ENCODE results near the gene CUEDC2. TPM values are rescaled to one million over a fixed set of nuclear protein-coding genes. Genes with fewer than 3 reads are reported as not detected.

The CUEDC2 gene
- total and polyA plus RNA-seq, 5 donors: 68.7 to 94.6 (median 73.1) TPM

DNA sequence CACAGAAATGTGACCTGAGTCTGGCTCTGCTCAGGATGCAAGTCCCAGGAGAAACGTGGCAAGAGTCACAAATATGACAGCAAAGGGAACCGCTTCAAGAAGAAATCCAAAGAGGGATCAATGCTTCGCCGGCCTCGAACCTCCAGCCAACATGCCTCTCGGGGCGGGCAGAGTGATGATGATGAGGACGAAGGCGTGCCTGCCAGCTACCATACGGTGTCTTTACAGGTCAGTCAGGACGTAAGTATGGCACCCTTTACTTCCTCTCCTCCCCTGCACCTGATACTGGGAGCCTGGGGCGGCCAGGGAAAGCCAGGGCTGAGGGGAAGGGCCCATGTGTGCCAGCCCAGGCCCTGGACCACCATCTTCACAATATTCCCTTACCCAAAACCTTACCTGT is 55.5 kb downstream of the CUEDC2 start:
- DNase-seq (no peak), ATAC-seq (no peak)
- H3K9me3 ChIP-seq (ENCODE audit: control insufficient read depth, low read length): no peaks in the 10 kb centered on the region
- 92% methylated on average over 12 of the region's 12 CpGs for WGBS
- no peak overlapping the region for H3K4me3 ChIP-seq (ENCODE audit: low read length)
- H3K4me1 ChIP-seq (ENCODE audit: control insufficient read depth, insufficient read depth, low read length): no peaks in the 10 kb centered on the region
- no peaks in the 10 kb centered on the region for H3K27me3 ChIP-seq (ENCODE audit: control insufficient read depth, insufficient read depth)
- no peak overlapping the region for H3K27ac ChIP-seq (ENCODE audit: low read length)
- intact Hi-C loops (cut with DNase I): no loop called here

DNA sequence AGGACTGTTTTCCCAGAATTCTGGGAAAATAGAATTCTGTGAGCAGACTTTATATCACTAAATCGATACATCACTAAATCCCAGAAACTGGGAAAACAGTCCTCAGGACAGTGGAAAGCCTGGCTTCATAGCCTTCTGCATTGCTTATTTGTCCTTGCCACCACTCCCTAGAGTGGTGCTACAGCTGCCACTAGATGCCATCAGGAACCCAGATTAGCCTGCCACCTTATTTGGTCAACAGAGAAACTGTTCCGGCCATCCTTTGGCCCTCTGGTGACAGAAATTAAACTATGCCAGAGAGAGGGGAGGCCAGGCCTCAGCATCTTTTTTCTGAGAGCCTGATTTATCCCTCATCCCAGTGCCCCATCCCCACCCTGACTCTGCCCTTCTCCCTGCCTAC is 56.5 kb downstream of the CUEDC2 start:
- intact Hi-C loops (cut with DNase I): no loop called here
- Histone ChIP-seq H3K9me3 (ENCODE audit: control insufficient read depth, low read length) (no peaks in the 10 kb centered on the region), H3K27me3 (ENCODE audit: control insufficient read depth, insufficient read depth) (no peaks in the 10 kb centered on the region), H3K4me3 (ENCODE audit: low read length) (no peak overlapping the region), H3K27ac (ENCODE audit: low read length) (no peak overlapping the region), H3K4me1 (ENCODE audit: control insufficient read depth, insufficient read depth, low read length) (no peaks in the 10 kb centered on the region)
- DNase-seq (no peak), ATAC-seq (no peak)
- WGBS: 82% methylated on average over 2 of the region's 2 CpGs

DNA sequence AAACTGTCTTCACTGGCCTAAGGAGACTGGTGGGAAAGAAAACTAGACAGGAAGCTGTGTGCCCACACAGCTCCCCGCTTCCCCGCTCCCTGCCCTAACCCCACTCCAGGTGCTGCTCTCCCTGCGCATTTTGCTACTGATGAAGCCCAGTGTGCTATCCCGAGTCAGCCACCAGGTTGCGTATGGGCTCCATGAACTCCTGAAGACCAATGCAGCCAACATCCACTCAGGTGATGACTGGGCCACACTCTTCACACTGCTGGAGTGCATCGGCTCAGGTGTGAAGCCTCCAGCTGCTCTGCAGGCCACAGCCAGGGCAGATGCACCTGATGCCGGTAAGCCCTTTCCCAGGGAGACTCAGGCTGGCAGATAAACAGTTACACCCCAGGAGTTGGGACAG is 57.1 kb downstream of the CUEDC2 start:
- ATAC-seq (no peak), DNase-seq (no peak)
- Histone ChIP-seq H3K9me3 (ENCODE audit: control insufficient read depth, low read length) (no peaks in the 10 kb centered on the region), H3K4me1 (ENCODE audit: control insufficient read depth, insufficient read depth, low read length) (no peaks in the 10 kb centered on the region), H3K27ac (ENCODE audit: low read length) (no peak overlapping the region), H3K27me3 (ENCODE audit: control insufficient read depth, insufficient read depth) (no peaks in the 10 kb centered on the region), H3K4me3 (ENCODE audit: low read length) (no peak overlapping the region)
- 88% methylated on average over 7 of the region's 7 CpGs for WGBS
- intact Hi-C loops (cut with DNase I): no loop called here

Small RNAs within 50 kb of the gene (microRNA-seq; reads per million reads assigned to microRNA genes)
- 192 to 1,785 reads per million in 2 donors for gene MIR146B

Other genes with a start within 250 kb of the CUEDC2 start
- under 1 TPM; 0.17 to 0.56 (median 0.32) TPM for gene ELOVL3, start 206.3 kb downstream of the CUEDC2 start, total RNA-seq
- gene ELOVL3, start 206.3 kb downstream of the CUEDC2 start, polyA plus RNA-seq: 0.18 TPM
- gene PITX3, start 191.1 kb downstream of the CUEDC2 start, total RNA-seq: under 1 TPM; 0.25 to 0.82 (median 0.29) TPM
- 0.52 TPM for gene PITX3, start 191.1 kb downstream of the CUEDC2 start, polyA plus RNA-seq
- gene GBF1, start 187.0 kb downstream of the CUEDC2 start, total RNA-seq: 10 to 100 TPM; 34.9 to 43.3 (median 36.9) TPM
- gene GBF1, start 187.0 kb downstream of the CUEDC2 start, polyA plus RNA-seq: 17.2 TPM
- 10 to 100 TPM in 3 of 4 donors, 1 to 10 TPM in 1; 9.3 to 18.2 (median 15.3) TPM for gene NFKB2, start 36.9 kb downstream of the CUEDC2 start, total RNA-seq
- gene NFKB2, start 36.9 kb downstream of the CUEDC2 start, polyA plus RNA-seq: 9.7 TPM
- gene PSD, start 13.8 kb downstream of the CUEDC2 start, total RNA-seq: 1 to 10 TPM; 4.6 to 9.4 (median 6.6) TPM
- 5.7 TPM for gene PSD, start 13.8 kb downstream of the CUEDC2 start, polyA plus RNA-seq
- gene FBXL15, start 11.7 kb downstream of the CUEDC2 start, total RNA-seq: 10 to 100 TPM; 14.0 to 15.6 (median 14.4) TPM
- gene FBXL15, start 11.7 kb downstream of the CUEDC2 start, polyA plus RNA-seq: 14.4 TPM
- gene C10orf95, start 19.0 kb upstream of the CUEDC2 start, total RNA-seq: not detected
- gene C10orf95, start 19.0 kb upstream of the CUEDC2 start, polyA plus RNA-seq: 0.09 TPM
- gene ACTR1A, start 70.1 kb upstream of the CUEDC2 start, total RNA-seq: 100 to 1,000 TPM; 100 to 108 (median 107) TPM
- gene ACTR1A, start 70.1 kb upstream of the CUEDC2 start, polyA plus RNA-seq: 106 TPM
- 10 to 100 TPM in 3 of 4 donors, 1 to 10 TPM in 1; 7.7 to 11.8 (median 11.4) TPM for gene SUFU, start 71.4 kb upstream of the CUEDC2 start, total RNA-seq
- gene SUFU, start 71.4 kb upstream of the CUEDC2 start, polyA plus RNA-seq: 6.7 TPM
- 100 to 1,000 TPM; 104 to 120 (median 109) TPM for gene TRIM8, start 211.9 kb upstream of the CUEDC2 start, total RNA-seq
- gene TRIM8, start 211.9 kb upstream of the CUEDC2 start, polyA plus RNA-seq: 71.4 TPM